IMR-90 (cell line): ENCODE measurements around the gene NBPF10. TPM values are rescaled to one million over a fixed set of nuclear protein-coding genes. Genes with fewer than 3 reads are reported as not detected.
"Not testable (repeated sequence)": the region's sequence is repeated elsewhere in the genome, so short reads cannot be mapped to it uniquely, and the experiment has no call there.

Experiments
- ATAC-seq: fragments of 200-7000 bp; cut with Tn5 transposase; 2 replicates; pipeline ENCODE4 v1.9.1; 2020; ENCODE audit warnings: low read depth, mild to moderate bottlenecking, moderate library complexity
- Bru-seq: library from RNA; stranded (reverse); fragments of 400-500 nt; gene quantifications from one replicate; lab custom pipeline; 2021; lab: Mats Ljungman, UMichigan
- BruChase-seq, 2 experiments: library from RNA; stranded (reverse); fragments of 400-500 nt; gene quantifications; one replicate each; lab custom pipeline; 2021; lab: Mats Ljungman, UMichigan
- BruUV-seq: library from RNA; stranded (reverse); fragments of 400-500 nt; replicated peaks from 2 replicates; lab custom pipeline; 2021; lab: Mats Ljungman, UMichigan
- CTCF ChIA-PET: fragments of 300-600 bp; formaldehyde crosslinking; extraction: SDS; loops from one replicate; lab custom pipeline; 2021; ENCODE audit warnings: antibody characterized with exemption; lab: Yijun Ruan, JAX
- POLR2A ChIA-PET: fragments of 300-600 bp; sonication (Branson Sonifier 250); formaldehyde crosslinking; loops from one replicate; lab custom pipeline; 2022; ENCODE audit warnings: antibody characterized with exemption; ENCODE audit not compliant: unreplicated experiment; lab: Charles Lee
- DNase-seq: peaks from one replicate; pipeline ENCODE4 v3.0.0; 2013
- H2AFZ ChIP-seq: replicated peaks from 2 replicates; pipeline ENCODE3; 2013; ENCODE audit warnings: low read length, mild to moderate bottlenecking; ENCODE audit not compliant: poor library complexity
- H2AK5ac ChIP-seq: 2 replicates; pipeline ENCODE4 v1.6.1; 2013; ENCODE audit warnings: low read depth, low read length, inconsistent platforms
- H2AK9ac ChIP-seq: replicated peaks from 2 replicates; pipeline ENCODE3; 2013; ENCODE audit warnings: mild to moderate bottlenecking, low read depth, low read length, moderate library complexity; ENCODE audit not compliant: poor library complexity
- H2BK120ac ChIP-seq: 2 replicates; pipeline ENCODE4 v1.6.1; 2013; ENCODE audit warnings: low read depth, low read length, inconsistent platforms
- H2BK15ac ChIP-seq: 3 replicates; pipeline ENCODE4 v1.6.1; 2013; ENCODE audit warnings: low read depth, low read length, inconsistent platforms
- H2BK20ac ChIP-seq: 2 replicates; pipeline ENCODE4 v1.6.1; 2013; ENCODE audit warnings: low read depth, mild to moderate bottlenecking, inconsistent platforms, low read length, moderate library complexity
- H2BK5ac ChIP-seq: 2 replicates; pipeline ENCODE4 v1.6.1; 2013; ENCODE audit warnings: mild to moderate bottlenecking, low read depth, low read length, inconsistent platforms; ENCODE audit not compliant: poor library complexity, severe bottlenecking
- H3K14ac ChIP-seq: replicated peaks from 2 replicates; pipeline ENCODE4 v1.6.1; 2013; ENCODE audit warnings: low read depth, low read length, inconsistent platforms
- H3K18ac ChIP-seq: 2 replicates; pipeline ENCODE4 v1.6.1; 2013; ENCODE audit warnings: low read depth, low read length, control low read depth
- H3K23ac ChIP-seq: 2 replicates; pipeline ENCODE4 v1.6.1; 2013; ENCODE audit warnings: low read depth, low read length, inconsistent platforms
- H3K27ac ChIP-seq: 2 replicates; pipeline ENCODE4 v1.5.1; 2013; ENCODE audit warnings: mild to moderate bottlenecking, control low read depth, low read length; ENCODE audit not compliant: insufficient read depth
- H3K27me3 ChIP-seq: 2 replicates; pipeline ENCODE4 v1.6.1; 2013; ENCODE audit warnings: low read length; ENCODE audit not compliant: control insufficient read depth, insufficient read depth
- H3K36me3 ChIP-seq: 2 replicates; pipeline ENCODE4 v1.6.1; 2013; ENCODE audit warnings: low read length, mixed read lengths; ENCODE audit not compliant: control insufficient read depth, insufficient read depth
- H3K4ac ChIP-seq: 2 replicates; pipeline ENCODE4 v1.6.1; 2013; ENCODE audit warnings: low read depth, low read length, inconsistent platforms
- H3K4me1 ChIP-seq: 2 replicates; pipeline ENCODE4 v1.6.1; 2013; ENCODE audit warnings: low read length, mixed read lengths; ENCODE audit not compliant: control insufficient read depth, insufficient read depth
- H3K4me2 ChIP-seq: 2 replicates; pipeline ENCODE4 v1.6.1; 2013; ENCODE audit warnings: low read depth, mild to moderate bottlenecking, control low read depth, low read length, moderate library complexity
- H3K4me3 ChIP-seq: 2 replicates; pipeline ENCODE4 v1.5.1; 2013; ENCODE audit warnings: low read depth, mild to moderate bottlenecking, control low read depth, low read length, moderate library complexity; ENCODE audit not compliant: insufficient read depth
- H3K56ac ChIP-seq: 2 replicates; pipeline ENCODE4 v1.6.1; 2013; ENCODE audit warnings: low read length, inconsistent platforms; ENCODE audit not compliant: insufficient read depth; ENCODE audit errors: extremely low read depth
- H3K79me1 ChIP-seq, 2 experiments: 2 replicates each; pipeline ENCODE4 v1.6.1; 2013; ENCODE audit warnings: low read length in 2 of 2, inconsistent platforms in 1 of 2, low read depth in 1 of 2
- H3K9ac ChIP-seq: 2 replicates; pipeline ENCODE4 v1.6.1; 2013; ENCODE audit warnings: low read depth, low read length, control low read depth
- H3K9me1 ChIP-seq: 2 replicates; pipeline ENCODE4 v1.6.1; 2013; ENCODE audit warnings: low read length, inconsistent platforms; ENCODE audit not compliant: insufficient read depth
- H3K9me3 ChIP-seq: 2 replicates; pipeline ENCODE4 v1.6.1; 2013; ENCODE audit warnings: low read length; ENCODE audit not compliant: control insufficient read depth, insufficient read depth
- H4K20me1 ChIP-seq: 2 replicates; pipeline ENCODE4 v1.6.1; 2013; ENCODE audit warnings: low read length, inconsistent platforms; ENCODE audit not compliant: insufficient read depth
- H4K5ac ChIP-seq: 2 replicates; pipeline ENCODE4 v1.6.1; 2013; ENCODE audit warnings: mild to moderate bottlenecking, low read depth, low read length, control low read depth
- H4K8ac ChIP-seq, 2 experiments: 2 replicates each; pipeline ENCODE4 v1.6.1; 2013; ENCODE audit warnings: low read depth in 2 of 2, low read length in 2 of 2, control low read depth in 1 of 2, inconsistent platforms in 1 of 2
- H4K91ac ChIP-seq: 2 replicates; pipeline ENCODE4 v1.6.1; 2013; ENCODE audit warnings: low read depth, low read length, inconsistent platforms; ENCODE audit not compliant: insufficient read depth
- WGBS, 2 experiments: methylation state at CpG; one replicate each; pipeline versions ENCODE4 v1.1.5 to v1.1.7; 2013; ENCODE audit warnings: missing lambda C conversion rate in 2 of 2; ENCODE audit not compliant: insufficient read length in 1 of 2; ENCODE audit errors: extremely low coverage in 2 of 2; 5-methylcytosine and 5-hydroxymethylcytosine counted together
- dilution Hi-C: fragments of 300-500 bp; cut with HindIII; formaldehyde crosslinking; loops from one replicate; pipeline ENCODE4 v1.14.3; 2018; ENCODE audit warnings: low sequenced_read_pairs; ENCODE audit not compliant: unreplicated experiment
- in situ Hi-C: fragments of 300-500 bp; cut with MboI; formaldehyde crosslinking; loops from 3 replicates; pipeline ENCODE4 v1.14.3; 2019; ENCODE audit warnings: low sequenced_read_pairs, inconsistent platforms, mixed read lengths
- intact Hi-C: fragments of 100-400 bp; cut with micrococcal nuclease; formaldehyde crosslinking; loops from 2 replicates; pipeline ENCODE4 v1.10.0; 2022
- long read RNA-seq: library from polyadenylated mRNA; unstranded; transcript quantifications from one replicate; pipeline ENCODE4 v2.0.0, GENCODE V29; 2021; ENCODE audit not compliant: unreplicated experiment
- polyA plus RNA-seq, 3 experiments: library from polyadenylated mRNA; depleted of rRNA; stranded (reverse); fragments of >200 nt; gene quantifications; 2 replicates each; pipeline ENCODE4 v1.2.3, GENCODE V29; 2012; ENCODE audit warnings: low replicate concordance in 1 of 3
- total RNA-seq: library from RNA; depleted of rRNA; stranded (reverse); fragments of >200 nt; gene quantifications from 2 replicates; pipeline ENCODE4 v1.2.3, GENCODE V29; 2012; rRNA removed

The NBPF10 gene
- 1.1 and 1.4 TPM in 2 replicates for total RNA-seq
- 0.86 and 0.91 TPM in 2 replicates for polyA plus RNA-seq (2012; rRNA removed)
- 0.23 and 0.43 TPM in 2 replicates for polyA plus RNA-seq (2012; cell fraction: cytosol; rRNA removed)
- 0.77 and 3.2 TPM in 2 replicates for polyA plus RNA-seq (2012; cell fraction: nucleus; rRNA removed; ENCODE audit: low replicate concordance)
- Bru-seq, nascent RNA, result percentile 45 among the genes with signal in this experiment
- BruChase-seq, experiment 1, labeled RNA remaining after a 6-hour chase, result percentile 41 among the genes with signal in this experiment
- percentile 42 among the genes with signal in this experiment for BruChase-seq, experiment 2, labeled RNA remaining after a 2-hour chase
- long read RNA-seq, partial matches to known transcripts, result 10 of 14 reads
- long read RNA-seq, other reads (novel, unspliced or antisense), result 4 of 14 reads

- H3K27me3 ChIP-seq, H4K20me1 ChIP-seq, H3K23ac ChIP-seq, H4K8ac ChIP-seq, POLR2A ChIA-PET, H3K9me3 ChIP-seq, H3K4me3 ChIP-seq, H4K91ac ChIP-seq, H4K5ac ChIP-seq, H3K14ac ChIP-seq, H2AK9ac ChIP-seq, DNase-seq, H2BK20ac ChIP-seq, H3K79me1 ChIP-seq, CTCF ChIA-PET, H3K9me1 ChIP-seq, H3K27ac ChIP-seq, H2AK5ac ChIP-seq, intact Hi-C loops, BruUV-seq, H3K4me2 ChIP-seq, H3K9ac ChIP-seq, H3K36me3 ChIP-seq, H2BK5ac ChIP-seq, in situ Hi-C loops, dilution Hi-C loops, H2AFZ ChIP-seq, ATAC-seq, H3K56ac ChIP-seq, H3K4ac ChIP-seq, H2BK15ac ChIP-seq, H2BK120ac ChIP-seq, H3K18ac ChIP-seq, H3K4me1 ChIP-seq: not testable (repeated sequence)
- WGBS, 2 experiments, result no CpG with 5 or more reads among the region's 7 CpGs
These were observed at the start of gene NBPF10 for GRCh38 chr1:146144465-146144864. TSS of gene NBPF10 (minus strand) at chr1:146144804. CDS start at chr1:146144769, 35 bp downstream.

GRCh38 chr1:146174531-146174930 is 29.9 kb upstream of the NBPF10 start:
- H4K5ac ChIP-seq, result not testable (repeated sequence)

More at GRCh38 chr1:146174531-146174930, 29.9 kb upstream of the NBPF10 start:
- dilution Hi-C loops, CTCF ChIA-PET, H4K91ac ChIP-seq, H3K9ac ChIP-seq, BruUV-seq, H3K27me3 ChIP-seq, H2BK5ac ChIP-seq, H3K9me1 ChIP-seq, H2AK9ac ChIP-seq, H2BK20ac ChIP-seq, H2AK5ac ChIP-seq, H3K4me2 ChIP-seq, H3K18ac ChIP-seq, H4K20me1 ChIP-seq, ATAC-seq, POLR2A ChIA-PET, intact Hi-C loops, DNase-seq, H3K9me3 ChIP-seq, in situ Hi-C loops, H2BK15ac ChIP-seq, H3K56ac ChIP-seq, H3K36me3 ChIP-seq, H3K23ac ChIP-seq, H4K8ac ChIP-seq, H2BK120ac ChIP-seq, H3K14ac ChIP-seq, H3K79me1 ChIP-seq, H3K4me3 ChIP-seq, H3K4me1 ChIP-seq, H3K27ac ChIP-seq, H2AFZ ChIP-seq, H3K4ac ChIP-seq: not testable (repeated sequence)
- no CpG with 5 or more reads among the region's 5 CpGs for WGBS, 2 experiments
